HS-5 (cell line): ENCODE data around the gene NIT2.
A peak's percentile ranks its signal among the peaks of the same experiment; 100 is the strongest.

Experiments
- DNase-seq: peaks from one replicate; pipeline ENCODE4 v3.0.0-alpha.2; 2012; ENCODE audit warnings: low read depth

The NIT2 gene

GRCh38 chr3:100396967-100397366 is 62.4 kb downstream of the NIT2 start:
- no peak for DNase-seq

GRCh38 chr3:100399341-100400071 is 64.9 kb downstream of the NIT2 start:
- DNase-seq = no peak

- DNase-seq = no peak
These were observed 65.8 kb downstream of the NIT2 start for GRCh38 chr3:100400419-100400779.

- peak; percentile 93 for DNase-seq
These were observed 66.5 kb downstream of the NIT2 start, which contains the start of the genes LNP1 and TOMM70 for GRCh38 chr3:100400780-100401673. Gene LNP1 (plus strand): TSS chr3:100401539. CDS start chr3:100429730, 28,191 bp downstream. Gene TOMM70 (minus strand): TSS chr3:100401089. CDS start chr3:100400949, 140 bp downstream.

- DNase-seq = no peak
These were observed 67.1 kb downstream of the NIT2 start for GRCh38 chr3:100401674-100402041.

GRCh38 chr3:100402256-100402655 is 67.7 kb downstream of the NIT2 start:
- no peak for DNase-seq

- no peak for DNase-seq
These were observed 68.3 kb downstream of the NIT2 start for GRCh38 chr3:100402891-100403290.

GRCh38 chr3:100403362-100404249 is 69.0 kb downstream of the NIT2 start:
- DNase-seq = no peak

GRCh38 chr3:100404250-100404548 is 69.6 kb downstream of the NIT2 start:
- DNase-seq = no peak

GRCh38 chr3:100407164-100407563 is 72.6 kb downstream of the NIT2 start:
- DNase-seq = no peak

- no peak for DNase-seq
These were observed 73.5 kb downstream of the NIT2 start for GRCh38 chr3:100407977-100408532.
